HG02678 (cell line): Measurements from ENCODE around the gene VTI1A.
"Not testable (repeated sequence)": the region's sequence is repeated elsewhere in the genome, so short reads cannot be mapped to it uniquely, and the experiment has no call there.

Experiments used
- ATAC-seq: cut with Tn5 transposase; IDR thresholded peaks from one replicate; pipeline ENCODE4 v1.9.1; 2021; ENCODE audit warnings: mild to moderate bottlenecking, moderate library complexity; ENCODE audit not compliant: unreplicated experiment

VTI1A gene

DNA sequence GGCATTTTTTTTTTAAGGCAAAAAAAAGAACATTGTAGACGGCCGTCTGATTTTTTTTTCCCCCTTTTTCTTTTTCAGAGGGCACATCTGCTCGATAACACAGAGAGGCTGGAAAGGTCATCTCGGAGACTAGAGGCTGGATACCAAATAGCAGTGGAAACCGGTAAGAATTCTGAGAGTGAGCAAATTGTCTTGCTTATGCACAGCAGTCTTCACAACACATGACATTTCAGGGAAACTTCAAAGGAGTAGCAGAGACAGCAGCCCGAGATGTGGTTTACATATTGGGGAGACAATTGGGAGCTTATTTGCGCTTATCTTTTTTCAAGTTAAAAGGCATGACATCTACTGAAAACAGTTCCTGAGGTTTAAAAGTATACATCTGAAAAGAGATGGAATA lies 91.2 kb downstream of the VTI1A start:
- no peak for ATAC-seq

DNA sequence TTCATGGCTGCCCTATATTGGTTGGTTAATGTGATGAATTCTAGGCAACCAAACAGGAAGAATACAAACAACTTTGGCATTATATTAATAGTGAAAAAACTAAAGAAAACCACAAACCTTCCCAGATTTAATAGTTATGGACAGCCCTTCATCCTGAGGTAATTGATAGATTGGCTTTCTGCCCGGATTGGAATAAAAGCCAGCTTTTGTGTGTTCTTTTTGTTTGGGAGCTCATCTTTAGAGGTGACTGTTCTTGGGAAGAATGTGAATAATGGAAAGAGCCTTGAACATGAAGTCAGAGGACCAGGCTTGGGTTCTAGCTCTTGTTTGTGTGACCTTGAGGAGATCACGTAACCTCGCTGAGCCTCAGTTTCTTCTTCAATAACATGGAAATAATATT lies 92.3 kb downstream of the VTI1A start:
- no peak for ATAC-seq

DNA sequence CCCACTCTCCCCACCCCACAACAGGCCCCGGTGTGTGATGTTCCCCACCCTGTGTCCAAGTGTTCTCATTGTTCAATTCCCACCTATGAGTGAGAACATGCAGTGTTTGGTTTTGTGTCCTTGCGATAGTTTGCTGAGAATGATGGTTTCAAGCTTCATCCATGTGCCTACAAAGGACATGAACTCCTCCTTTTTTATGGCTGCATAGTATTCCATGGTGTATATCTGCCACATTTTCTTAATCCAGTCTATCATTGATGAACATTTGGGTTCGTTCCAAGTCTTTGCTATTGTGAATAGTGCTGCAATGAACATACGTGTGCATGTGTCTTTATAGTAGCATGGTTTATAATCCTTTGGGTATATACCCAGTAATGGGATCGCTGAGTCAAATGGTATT lies 95.8 kb downstream of the VTI1A start:
- not testable (repeated sequence) for ATAC-seq

DNA sequence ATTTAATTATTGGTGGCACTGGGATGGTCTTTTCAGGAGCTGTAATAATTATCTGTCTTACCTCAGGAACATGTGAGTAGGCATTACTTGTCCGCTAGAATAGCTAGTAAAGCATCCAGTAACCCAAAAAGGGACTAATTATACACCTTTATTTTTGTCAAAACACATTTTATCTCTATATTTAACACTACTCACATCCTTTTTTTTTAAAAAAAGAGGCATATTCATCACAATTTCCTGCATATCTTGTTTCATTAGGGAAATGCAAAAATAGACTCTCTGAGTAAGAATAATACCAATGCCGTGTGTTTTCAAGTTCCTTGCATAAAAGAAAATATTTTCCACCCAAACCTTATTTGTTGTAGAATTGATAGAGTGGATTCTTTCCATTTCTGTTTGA lies 99.5 kb downstream of the VTI1A start:
- no peak for ATAC-seq

DNA sequence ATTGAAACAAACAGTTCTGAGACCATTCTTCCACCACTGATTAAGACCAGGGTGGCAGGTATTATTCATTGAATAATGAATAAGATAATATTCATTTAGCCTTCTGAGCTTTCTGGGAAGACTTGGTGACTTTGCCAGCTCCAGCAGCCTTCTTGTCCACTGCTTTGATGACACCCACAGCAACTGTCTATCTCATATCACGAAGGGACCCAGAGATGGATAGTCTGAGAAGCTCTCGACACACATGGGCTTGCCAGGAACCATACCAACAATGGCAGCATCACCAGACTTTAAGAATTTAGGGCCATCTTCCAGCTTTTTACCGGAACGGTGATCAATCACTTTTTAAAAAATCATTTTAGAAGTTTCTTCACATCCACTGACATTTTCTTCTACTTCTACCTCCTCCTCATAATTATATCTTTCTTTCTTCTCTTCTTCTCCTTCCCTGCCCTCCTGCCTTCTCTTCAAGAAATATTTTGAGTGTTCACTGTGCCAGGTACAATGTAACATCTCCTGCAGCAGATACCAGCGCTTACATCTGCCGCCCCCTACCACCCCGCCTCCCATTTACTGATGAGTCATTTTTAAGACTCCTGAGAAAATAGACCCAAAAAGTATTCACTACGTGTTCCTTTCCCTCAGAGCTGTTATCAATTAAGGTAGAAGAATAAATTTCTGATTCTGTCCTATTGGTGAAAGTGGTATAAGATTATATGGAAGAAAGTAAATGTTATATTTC lies 101.7 kb downstream of the VTI1A start:
- no peak for ATAC-seq

DNA sequence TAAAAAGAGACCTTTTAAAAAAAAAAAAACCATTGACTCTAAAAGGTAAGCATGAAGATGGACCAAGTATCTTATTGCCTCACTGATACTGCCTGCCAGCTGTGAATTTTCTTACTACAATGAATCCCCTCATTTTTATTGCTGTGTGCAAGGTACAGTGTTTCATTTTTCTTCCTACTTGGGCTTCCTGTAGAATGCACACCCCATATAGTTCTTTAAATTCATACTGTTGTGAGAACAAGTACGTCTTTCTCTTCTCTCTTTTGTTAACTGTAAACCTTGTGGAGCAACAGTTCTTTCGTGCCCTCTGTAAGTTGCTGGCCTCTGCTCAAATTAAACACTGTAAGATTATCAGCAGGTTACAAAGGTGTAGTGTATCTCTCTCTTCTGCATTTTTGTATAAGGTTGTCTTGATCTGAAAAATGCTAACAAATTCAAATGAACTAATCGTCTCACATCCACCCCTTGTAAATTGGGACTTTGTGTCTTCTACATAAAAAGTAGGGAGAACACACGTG lies 105.6 kb downstream of the VTI1A start:
- ATAC-seq = no peak

DNA sequence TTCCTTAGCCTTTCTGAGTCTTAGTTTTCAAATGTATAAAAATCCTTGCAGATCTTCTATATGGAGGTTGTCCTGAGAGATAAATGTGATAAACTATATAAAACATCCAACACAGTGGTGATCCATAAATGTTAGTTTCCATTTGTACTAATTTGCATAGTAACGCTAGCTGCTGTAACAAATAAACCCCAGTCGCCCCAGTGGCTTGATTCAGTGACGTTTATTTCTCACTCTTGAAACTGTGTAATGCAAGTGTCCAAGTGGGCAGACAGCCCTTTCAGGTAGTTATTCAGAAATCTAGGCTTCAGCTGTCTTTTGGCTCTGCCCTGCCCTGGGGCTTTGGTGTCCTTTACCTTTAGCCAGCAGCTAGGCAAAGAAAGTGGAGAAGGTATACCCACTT lies 106.3 kb downstream of the VTI1A start:
- no peak for ATAC-seq

DNA sequence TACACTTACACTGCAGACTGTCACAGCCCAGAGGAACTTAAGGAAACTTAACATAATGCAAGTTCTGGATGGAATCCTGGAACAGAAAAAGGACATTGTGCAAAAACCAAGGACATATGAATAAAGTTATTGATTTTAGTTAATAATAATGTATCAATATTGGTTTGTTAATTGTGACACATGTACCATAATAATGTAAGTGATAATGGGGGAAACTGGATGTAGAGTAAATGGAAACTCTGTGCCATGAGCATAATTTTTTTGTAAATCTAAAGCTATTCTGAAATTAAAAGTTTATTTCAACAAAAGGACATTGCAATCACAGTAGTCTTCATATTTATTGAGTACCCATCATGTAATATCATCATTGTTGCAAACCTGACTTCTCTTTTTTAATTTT lies 107.2 kb downstream of the VTI1A start:
- no peak for ATAC-seq

DNA sequence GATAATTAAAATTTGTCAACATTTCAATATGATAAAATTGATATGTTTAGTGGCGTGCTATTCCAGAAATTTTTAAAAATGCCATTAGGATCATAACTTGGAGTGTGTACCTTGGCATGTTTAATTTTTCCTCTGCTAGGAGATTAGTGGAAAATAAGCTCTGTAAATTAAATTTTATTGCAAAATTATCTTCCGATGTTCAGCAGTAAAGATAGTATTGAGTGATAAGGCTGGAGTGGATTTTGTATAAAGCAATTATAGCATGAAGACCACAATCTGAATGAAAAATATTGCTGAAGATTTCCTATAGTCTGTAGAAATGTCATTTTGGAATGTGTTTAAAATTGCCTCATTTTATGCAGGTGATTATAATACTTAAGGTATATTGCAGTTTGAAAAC lies 110.2 kb downstream of the VTI1A start:
- no peak for ATAC-seq

DNA sequence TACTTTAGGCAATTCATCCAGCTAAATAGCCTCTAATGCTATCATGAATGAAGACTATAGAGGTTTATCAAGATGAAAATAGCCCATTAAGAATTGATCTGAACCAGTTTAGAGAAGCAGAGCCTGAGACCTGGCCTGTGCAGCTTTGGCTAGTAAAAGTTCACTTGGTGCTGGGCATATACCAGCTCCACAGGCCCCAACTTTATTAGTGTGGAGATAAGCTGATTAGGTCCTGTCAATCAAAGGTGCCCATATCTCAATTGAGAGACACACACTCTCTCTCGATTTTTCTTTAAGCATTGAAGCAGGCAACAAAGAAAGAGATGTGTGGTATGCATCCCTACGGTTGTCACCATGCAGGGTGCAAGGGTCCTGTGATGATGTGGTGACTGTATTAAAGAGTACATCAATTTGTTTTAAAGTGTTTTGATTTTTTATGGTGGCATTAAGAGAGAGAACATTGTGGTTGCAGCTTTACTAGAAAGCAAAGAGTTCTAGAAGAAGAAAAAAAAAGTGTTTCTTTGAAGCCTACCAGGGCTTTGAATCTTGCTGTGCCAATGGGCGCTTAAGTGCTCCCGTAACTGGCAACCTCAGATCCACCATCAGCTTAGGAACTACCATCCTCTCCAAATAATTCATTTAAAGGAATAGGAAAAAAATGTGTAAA lies 111.6 kb downstream of the VTI1A start:
- ATAC-seq = no peak

DNA sequence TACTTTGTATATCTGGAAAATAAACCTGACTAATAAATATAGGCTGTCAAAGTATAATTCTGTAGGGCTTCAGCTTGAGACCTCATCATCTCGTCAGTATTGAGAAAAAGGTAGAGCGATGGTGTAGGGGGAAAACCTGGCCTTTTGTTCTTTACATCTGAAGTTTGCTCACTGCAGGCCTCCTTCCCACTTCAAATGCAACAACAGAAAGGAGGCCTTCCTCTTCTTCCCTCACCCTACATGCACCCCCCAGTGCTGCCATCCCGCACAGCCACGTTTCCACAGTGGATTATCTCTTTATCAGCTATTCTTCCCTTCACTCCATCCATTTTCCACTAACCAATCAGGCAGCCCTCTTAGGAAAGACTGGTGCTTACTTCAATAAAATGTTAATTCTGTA lies 112.3 kb downstream of the VTI1A start:
- no peak for ATAC-seq

DNA sequence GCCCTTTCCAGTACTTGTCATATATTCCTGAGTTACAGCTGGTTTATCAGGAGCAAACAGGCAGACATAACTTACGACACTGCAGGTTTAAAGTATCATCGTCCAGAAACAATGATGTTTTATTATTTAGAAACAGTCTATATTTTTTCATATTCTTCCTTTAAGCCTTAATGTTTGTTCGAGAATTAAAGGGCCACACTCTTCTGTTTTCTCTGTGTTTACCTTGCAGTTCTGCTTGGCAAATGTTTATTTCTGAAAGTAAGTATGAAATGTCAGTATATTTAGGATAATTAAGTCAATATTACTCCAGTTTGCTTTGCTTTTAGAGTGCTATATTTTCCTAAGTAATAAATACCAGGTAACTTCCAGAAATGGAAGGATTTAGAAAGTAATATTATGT lies 115.1 kb downstream of the VTI1A start:
- no peak for ATAC-seq

DNA sequence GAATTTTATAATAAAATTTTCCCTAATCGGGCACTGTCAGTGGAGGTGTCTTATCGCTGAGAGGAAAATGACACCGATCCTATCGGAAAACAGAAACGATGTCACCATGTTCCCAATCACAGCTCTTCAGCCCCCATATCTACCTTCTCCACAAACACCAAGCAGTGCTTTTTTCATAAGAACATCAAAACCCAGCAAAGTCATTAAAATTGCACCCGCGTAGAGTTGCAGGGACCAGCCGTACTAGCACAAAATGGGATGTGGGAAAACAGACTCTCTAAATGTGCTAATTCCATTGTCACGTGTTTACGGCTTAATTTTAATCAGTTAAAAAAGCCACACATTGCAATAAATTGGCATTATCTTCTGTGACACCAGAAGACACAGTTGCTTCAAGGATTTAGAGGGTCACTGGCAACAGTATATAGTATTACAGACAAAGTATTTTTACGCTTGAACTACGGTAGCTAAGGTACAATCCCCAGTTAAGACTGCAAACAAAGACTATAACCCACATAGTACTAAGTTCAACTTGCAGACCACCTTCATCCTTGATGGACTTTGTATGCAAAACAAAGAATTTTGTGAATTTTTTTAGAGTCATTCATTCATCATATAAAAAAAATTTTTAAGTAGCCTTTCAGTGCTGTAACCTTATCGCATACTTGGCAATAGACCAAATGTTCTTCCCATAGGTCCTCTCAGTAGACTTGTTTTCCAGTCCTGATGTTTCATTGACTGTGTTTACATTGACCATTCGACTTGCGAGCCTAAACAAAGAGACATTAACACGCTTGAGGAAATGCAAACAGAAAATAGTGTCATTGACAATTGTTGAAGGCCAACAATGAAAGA lies 116.0 kb downstream of the VTI1A start:
- no peak for ATAC-seq

DNA sequence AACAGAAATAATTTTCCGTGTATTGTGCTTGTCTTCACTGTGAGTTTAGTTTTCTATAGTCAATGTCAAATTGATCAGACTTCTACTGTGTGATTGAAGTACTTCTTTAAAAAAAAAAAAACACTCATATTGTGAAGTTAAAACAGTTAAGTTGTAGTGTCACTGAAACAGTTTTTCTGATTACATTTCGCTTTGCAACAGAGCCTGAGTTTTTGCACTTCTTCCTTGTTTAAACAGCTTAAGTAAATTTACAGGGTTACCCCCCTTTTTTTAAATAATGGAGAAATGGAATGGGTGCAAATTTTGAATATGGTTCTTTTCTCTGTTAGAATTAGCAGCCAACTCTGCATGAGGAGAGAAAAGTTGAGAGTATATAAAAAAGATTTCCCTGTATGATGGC lies 117.3 kb downstream of the VTI1A start:
- no peak for ATAC-seq

DNA sequence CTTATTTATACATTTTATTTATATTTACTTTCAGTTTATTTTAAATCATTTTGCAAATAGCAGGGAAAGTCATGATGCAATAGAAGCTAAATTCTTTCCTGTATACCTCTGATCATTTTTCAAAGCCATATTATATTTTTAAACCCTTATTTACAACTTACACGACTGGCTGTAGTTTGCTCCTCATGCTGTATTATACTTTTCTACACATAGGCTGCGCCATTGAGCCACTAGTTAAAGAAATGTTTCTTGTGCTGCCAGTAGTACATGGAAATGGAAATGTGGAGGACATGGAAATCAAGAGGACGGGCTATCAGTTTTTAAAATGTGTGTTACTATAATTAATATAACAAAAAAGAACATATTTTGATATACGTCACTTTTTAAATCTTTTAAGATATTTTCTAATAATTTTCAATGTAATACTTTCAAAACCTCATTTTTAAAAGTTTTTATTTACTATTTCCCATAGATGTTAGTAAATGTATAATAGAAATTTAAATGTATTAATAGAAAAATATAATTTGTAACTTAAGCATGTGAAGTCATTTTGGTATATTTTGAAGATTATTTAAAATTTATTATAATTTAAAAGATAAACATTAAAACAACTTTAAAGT lies 118.5 kb downstream of the VTI1A start:
- no peak for ATAC-seq

DNA sequence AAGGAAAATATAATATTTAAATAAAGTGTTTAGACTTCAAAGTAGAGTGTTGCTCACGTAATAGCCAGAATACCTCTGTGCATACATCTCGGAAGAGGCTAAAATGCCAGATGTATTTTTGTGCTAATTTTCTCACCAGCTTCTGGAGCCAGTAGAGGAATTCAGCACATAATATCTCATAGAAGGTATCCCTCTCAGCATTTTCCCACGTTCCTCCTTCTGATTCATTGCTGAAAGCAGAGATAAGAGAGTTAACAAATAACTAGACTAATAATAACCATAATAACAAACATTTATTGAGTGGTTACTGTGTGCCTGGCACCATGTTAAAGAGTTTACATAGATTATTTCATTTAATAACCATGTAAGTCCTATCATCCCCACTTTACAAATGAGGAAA lies 123.6 kb downstream of the VTI1A start:
- ATAC-seq = no peak

DNA sequence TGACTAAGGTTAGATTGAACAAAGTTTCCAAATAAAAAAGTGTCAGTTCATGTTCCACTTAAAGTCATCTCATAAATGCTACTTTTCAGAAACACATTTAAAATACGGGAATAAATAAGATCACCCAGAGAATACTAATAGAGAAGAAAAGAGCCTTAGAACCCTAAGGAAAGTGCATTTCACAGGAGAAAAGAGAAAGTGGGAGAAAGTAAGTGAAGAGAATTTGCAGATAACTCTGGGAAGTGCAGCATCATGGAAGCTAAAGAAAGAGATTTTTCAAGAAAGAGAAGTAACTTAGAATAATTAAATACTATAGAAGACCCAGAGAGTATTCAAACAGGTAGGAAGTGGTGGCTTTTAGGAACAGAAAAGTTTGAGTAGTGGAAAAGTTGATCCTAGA lies 132.6 kb downstream of the VTI1A start:
- no peak for ATAC-seq

DNA sequence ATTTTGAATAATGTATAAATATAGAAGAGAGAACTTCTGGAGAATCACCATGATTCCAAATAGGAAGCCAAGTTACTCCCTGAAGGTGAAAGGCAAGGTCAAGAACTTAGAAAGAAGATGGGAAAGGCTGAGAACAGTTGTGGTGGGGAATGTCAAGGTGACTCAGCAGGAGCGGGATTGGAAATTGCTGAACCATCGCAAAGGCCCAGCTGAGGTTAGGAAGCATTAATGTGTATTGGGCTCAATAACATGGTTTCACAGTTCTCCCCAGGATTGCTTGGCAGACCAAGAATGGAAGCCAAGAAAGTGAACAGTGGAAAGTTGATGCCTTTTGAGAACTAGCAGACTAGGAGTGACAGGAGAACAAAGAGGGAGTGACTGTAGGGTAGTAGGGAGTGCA lies 133.3 kb downstream of the VTI1A start:
- ATAC-seq = no peak

DNA sequence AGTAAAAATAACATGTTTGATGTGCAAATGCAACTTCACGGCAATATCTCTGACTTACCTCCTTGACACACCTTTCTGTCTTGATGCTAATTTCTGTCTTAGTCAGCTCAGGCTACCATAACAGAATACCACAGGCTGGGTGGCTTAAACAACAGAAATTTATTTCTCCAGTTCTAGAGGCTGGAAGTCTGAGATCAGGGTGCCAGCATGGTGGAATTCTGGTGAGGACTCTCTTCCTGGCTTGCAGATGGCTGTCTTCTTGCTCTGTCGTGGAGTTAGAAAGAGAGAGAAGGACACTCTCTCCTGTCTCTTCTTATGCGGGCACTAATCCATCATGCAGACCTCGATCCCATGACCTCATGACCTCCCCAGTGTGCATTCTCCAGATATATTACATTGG lies 134.9 kb downstream of the VTI1A start:
- ATAC-seq = no peak

DNA sequence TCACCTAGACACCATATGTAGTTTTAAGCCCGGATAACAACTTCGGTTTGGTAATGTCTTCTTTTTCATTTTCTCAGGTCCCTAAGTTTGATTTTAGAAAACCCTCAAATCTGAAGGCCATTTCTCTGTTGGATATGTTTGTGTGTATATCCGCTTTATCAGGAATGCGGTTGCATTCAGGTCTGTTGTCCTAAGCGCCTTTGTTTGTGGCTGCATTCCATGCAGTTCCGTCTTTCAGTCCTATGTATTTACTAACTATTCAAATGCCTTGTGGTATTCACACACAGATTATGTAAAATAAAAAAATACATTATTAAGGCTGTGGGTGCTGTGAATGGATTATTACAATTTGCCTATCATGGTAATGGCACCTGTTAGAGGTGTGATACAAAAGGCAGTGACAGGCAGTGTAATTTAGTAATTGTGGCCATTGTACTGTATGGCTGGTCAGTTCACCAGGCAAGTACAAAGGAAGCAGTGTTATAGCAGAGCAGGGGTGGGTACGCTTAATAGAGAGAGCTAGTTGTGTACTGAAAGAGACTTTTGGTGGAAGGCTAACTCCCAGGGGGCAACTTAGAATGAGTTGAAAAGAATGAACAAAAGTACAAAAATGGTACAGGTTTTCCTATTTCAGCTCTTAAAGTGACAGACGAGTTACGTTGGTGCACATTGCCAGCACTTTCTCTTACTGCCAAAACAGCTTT lies 136.4 kb downstream of the VTI1A start:
- ATAC-seq = no peak

DNA sequence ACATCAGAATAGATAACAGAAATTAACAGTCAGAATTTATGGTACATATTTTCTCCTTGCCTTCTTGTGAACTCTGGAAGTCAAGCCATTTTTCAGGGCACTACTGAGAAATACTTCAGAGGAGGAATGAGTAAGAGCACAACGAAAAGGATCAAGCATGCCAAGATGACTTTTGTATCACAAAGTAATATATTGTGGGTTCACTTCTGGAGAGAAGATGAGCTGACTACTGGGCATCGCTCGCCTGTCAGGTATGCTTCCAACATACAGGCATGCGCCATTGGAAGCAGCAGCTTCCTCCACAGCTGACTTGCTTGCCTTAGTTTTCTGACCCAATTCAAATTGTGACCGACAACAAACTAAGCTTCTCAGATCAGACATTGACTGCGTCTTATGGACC lies 137.3 kb downstream of the VTI1A start:
- ATAC-seq = no peak
